Caco-2 (cell line): ENCODE measurements around the gene TRIM17. TPM values are rescaled to one million over a fixed set of nuclear protein-coding genes. Genes with fewer than 3 reads are reported as not detected.

Source experiments
- BruUV-seq: library from RNA; stranded (reverse); fragments of 400-500 nt; replicated peaks from 2 replicates; lab custom pipeline; 2021; lab: Mats Ljungman, UMichigan
- CTCF ChIA-PET: fragments of 300-600 bp; sonication (Branson Sonifier 250); formaldehyde crosslinking; loops from one replicate; lab custom pipeline; 2022; ENCODE audit warnings: antibody characterized with exemption; lab: Charles Lee
- POLR2A ChIA-PET: fragments of 300-600 bp; sonication (Branson Sonifier 250); formaldehyde crosslinking; loops from one replicate; lab custom pipeline; 2022; ENCODE audit warnings: antibody characterized with exemption; lab: Charles Lee
- DNase-seq, 2 experiments: peaks; one replicate each; pipeline versions ENCODE4 v3.0.0 to v3.0.0-alpha.2; 2020 to 2022
- H3K27me3 ChIP-seq: replicated peaks from 2 replicates; pipeline ENCODE4 v1.6.0; 2011; ENCODE audit warnings: low read length; ENCODE audit not compliant: control insufficient read depth, insufficient read depth
- H3K36me3 ChIP-seq: 2 replicates; pipeline ENCODE4 v1.5.1; 2011; ENCODE audit warnings: low read length; ENCODE audit not compliant: control insufficient read depth, insufficient read depth
- H3K4me1 ChIP-seq: fragments of 250-450 bp; sonication (Bioruptor Pico); 2 replicates; pipeline ENCODE4 v1.5.1; 2020; ENCODE audit warnings: mild to moderate bottlenecking
- H3K4me3 ChIP-seq: 2 replicates; pipeline ENCODE4 v1.5.1; 2011; ENCODE audit warnings: low read depth, mild to moderate bottlenecking, control low read depth, low read length
- H3K9me3 ChIP-seq: fragments of 250-450 bp; sonication (Bioruptor Pico); 2 replicates; pipeline ENCODE4 v1.5.1; 2020; ENCODE audit warnings: mild to moderate bottlenecking, moderate library complexity
- H3K27ac Mint-ChIP-seq: one replicate; pipeline ENCODE4 v1.8.0; 2022; ENCODE audit warnings: mixed read lengths; ENCODE audit not compliant: unreplicated experiment
- H3K27me3 Mint-ChIP-seq: one replicate; pipeline ENCODE4 v1.8.0; 2022; ENCODE audit warnings: mixed read lengths; ENCODE audit not compliant: insufficient read depth, unreplicated experiment
- H3K36me3 Mint-ChIP-seq: one replicate; pipeline ENCODE4 v1.8.0; 2022; ENCODE audit warnings: mild to moderate bottlenecking, mixed read lengths; ENCODE audit not compliant: insufficient read depth, unreplicated experiment
- H3K4me1 Mint-ChIP-seq: one replicate; pipeline ENCODE4 v1.8.0; 2022; ENCODE audit warnings: low read depth, mixed read lengths; ENCODE audit not compliant: unreplicated experiment
- H3K4me3 Mint-ChIP-seq: one replicate; pipeline ENCODE4 v1.8.0; 2022; ENCODE audit warnings: mild to moderate bottlenecking, moderate library complexity, mixed read lengths; ENCODE audit not compliant: unreplicated experiment
- H3K9me3 Mint-ChIP-seq: one replicate; pipeline ENCODE4 v1.8.0; 2022; ENCODE audit warnings: mixed read lengths; ENCODE audit not compliant: unreplicated experiment
- intact Hi-C: fragments of 100-400 bp; cut with micrococcal nuclease; formaldehyde crosslinking; loops from one replicate; pipeline ENCODE4 v1.10.0; 2022; ENCODE audit not compliant: unreplicated experiment
- total RNA-seq: library from RNA; stranded (reverse); gene quantifications from 2 replicates; pipeline ENCODE4 v1.2.3, GENCODE V29; 2022
- TF ChIP-seq, protein P1 (sequence below), 2 experiments: fragments of 200-600 bp in 1 of 2; IDR thresholded peaks; 1 replicate in 1 of 2; 2 replicates in 1 of 2; pipeline versions ENCODE4 v1.5.1 to v1.8.0; 2011 to 2022; ENCODE audit warnings: antibody characterized with exemption in 1 of 2, control low read depth in 1 of 2, inconsistent platforms in 1 of 2, low read depth in 1 of 2, low read length in 1 of 2, mild to moderate bottlenecking in 1 of 2, moderate library complexity in 1 of 2; ENCODE audit not compliant: insufficient read depth in 1 of 2, severe bottlenecking in 1 of 2, unreplicated experiment in 1 of 2

The TRIM17 gene
- total RNA-seq, 1 experiment from 2014 or later = 4.0 TPM

DNA sequence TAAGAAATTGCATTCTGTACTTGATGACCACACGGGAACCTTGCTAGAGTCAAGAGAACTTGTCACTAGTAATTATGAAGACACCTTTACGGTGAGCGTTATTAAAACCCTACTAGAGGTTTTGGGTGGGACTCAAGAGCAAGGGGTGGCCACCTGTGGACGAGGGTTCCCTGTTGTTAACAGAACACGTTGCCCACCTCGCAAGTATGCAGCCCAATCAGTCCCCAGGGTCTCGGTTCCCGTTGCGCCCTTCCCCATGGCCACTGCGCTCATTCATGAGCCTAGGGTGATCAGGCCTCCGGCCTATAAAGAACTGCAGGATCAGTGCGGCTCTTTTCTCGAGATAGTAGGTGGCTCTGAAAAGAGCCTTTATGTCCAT lies 40.3 kb upstream of the TRIM17 start:
- no peak for DNase-seq
- Histone ChIP-seq H3K4me3 (peak overlapping the region; percentile 72), H3K9me3 (no peaks in the 10 kb centered on the region), H3K27me3 (no peaks in the 10 kb centered on the region), H3K4me1 (peaks cover 21% of the 10 kb centered on the region), H3K36me3 (no peaks in the 10 kb centered on the region)
- Mint-ChIP-seq H3K4me1 (peaks cover 28% of the 10 kb centered on the region), H3K4me3 (peak overlapping the region; percentile 93), H3K9me3 (no peaks in the 10 kb centered on the region), H3K27me3 (no peaks in the 10 kb centered on the region), H3K27ac (peak overlapping the region; percentile 93), H3K36me3 (peaks cover 71% of the 10 kb centered on the region)
- TF ChIP-seq, protein P1, sequence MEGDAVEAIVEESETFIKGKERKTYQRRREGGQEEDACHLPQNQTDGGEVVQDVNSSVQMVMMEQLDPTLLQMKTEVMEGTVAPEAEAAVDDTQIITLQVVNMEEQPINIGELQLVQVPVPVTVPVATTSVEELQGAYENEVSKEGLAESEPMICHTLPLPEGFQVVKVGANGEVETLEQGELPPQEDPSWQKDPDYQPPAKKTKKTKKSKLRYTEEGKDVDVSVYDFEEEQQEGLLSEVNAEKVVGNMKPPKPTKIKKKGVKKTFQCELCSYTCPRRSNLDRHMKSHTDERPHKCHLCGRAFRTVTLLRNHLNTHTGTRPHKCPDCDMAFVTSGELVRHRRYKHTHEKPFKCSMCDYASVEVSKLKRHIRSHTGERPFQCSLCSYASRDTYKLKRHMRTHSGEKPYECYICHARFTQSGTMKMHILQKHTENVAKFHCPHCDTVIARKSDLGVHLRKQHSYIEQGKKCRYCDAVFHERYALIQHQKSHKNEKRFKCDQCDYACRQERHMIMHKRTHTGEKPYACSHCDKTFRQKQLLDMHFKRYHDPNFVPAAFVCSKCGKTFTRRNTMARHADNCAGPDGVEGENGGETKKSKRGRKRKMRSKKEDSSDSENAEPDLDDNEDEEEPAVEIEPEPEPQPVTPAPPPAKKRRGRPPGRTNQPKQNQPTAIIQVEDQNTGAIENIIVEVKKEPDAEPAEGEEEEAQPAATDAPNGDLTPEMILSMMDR (IDR thresholded peaks at IDR 0.05; ENCODE audit: insufficient read depth in 1 of 2, low read depth in 1 of 2, low read length in 1 of 2, severe bottlenecking in 1 of 2, unreplicated experiment in 1 of 2) = no peak
- CTCF ChIA-PET = interaction anchor here (0.6 to 1.0 kb wide), 5 partner anchors 15 to 56 kb away, joined by 3 to 7 read pairs (median 5); partner anchors contain the start of gene TRIM11
- no TSS peak for BruUV-seq
- intact Hi-C loops = loop anchor here (1.0 to 5.0 kb wide), 8 partner anchors 15 to 326 kb away; partner anchors contain the start of gene RNF187
- POLR2A ChIA-PET = interaction anchor here (0.5 to 2.3 kb wide), 13 partner anchors 9 to 1967 kb away, joined by 3 to 32 read pairs (median 4); partner anchors contain the start of genes RNF187 and TRIM11

DNA sequence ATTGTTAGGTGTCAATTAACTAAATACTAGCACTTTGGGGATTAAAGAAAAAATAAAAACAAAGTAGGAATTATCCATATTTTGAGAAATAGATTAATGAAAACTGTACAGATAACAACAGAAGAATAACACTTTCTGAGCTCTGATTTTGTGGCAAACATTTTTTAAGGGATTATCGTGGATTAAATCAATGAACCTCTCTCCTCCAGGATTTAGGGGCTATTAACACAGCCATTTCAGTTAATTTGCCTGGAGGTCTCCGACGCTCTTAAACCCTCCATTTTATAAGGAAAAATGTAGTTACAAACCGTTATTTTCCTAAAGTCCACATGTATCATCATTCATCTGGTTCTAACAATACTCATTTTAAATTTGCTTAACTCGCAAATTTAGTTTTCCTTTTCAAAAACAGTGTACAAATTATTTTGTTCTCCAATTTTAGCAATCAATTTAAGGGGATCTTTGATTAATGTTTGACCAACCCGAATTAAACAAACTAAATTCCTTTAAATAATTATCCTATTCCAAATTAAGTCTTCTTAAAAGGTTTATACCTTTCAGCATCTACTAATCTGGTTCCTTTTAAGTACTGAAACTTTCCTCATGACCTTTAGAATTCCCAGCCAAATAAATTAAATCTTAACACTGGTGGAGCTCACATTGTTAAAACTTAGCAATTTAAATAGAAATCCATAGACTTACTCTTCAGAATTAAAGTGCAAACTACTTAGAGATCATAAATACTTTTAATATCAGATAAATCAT lies 39.8 kb upstream of the TRIM17 start:
- H3K36me3 Mint-ChIP-seq = peaks cover 76% of the 10 kb centered on the region
- DNase-seq = no peak
- peak overlapping the region; percentile 93 for H3K4me3 Mint-ChIP-seq
- BruUV-seq = no TSS peak
- no peaks in the 10 kb centered on the region for H3K27me3 Mint-ChIP-seq
- intact Hi-C loops = loop anchor here (1.0 to 5.0 kb wide), 8 partner anchors 16 to 325 kb away; partner anchors contain the start of gene RNF187
- POLR2A ChIA-PET = interaction anchor here (0.6 to 1.1 kb wide), 2 partner anchors 23 to 49 kb away, joined by 4 to 7 read pairs; no protein-coding TSS in a partner anchor
- TF ChIP-seq, protein P1 (IDR thresholded peaks at IDR 0.05; ENCODE audit: insufficient read depth in 1 of 2, low read depth in 1 of 2, low read length in 1 of 2, severe bottlenecking in 1 of 2, unreplicated experiment in 1 of 2) = no peak
- no peaks in the 10 kb centered on the region for H3K9me3 Mint-ChIP-seq
- Histone ChIP-seq H3K36me3 (no peaks in the 10 kb centered on the region), H3K4me1 (peaks cover 21% of the 10 kb centered on the region), H3K27me3 (no peaks in the 10 kb centered on the region), H3K4me3 (peak overlapping the region; percentile 72), H3K9me3 (no peaks in the 10 kb centered on the region)
- H3K27ac Mint-ChIP-seq = peak overlapping the region; percentile 93
- peaks cover 32% of the 10 kb centered on the region for H3K4me1 Mint-ChIP-seq
- CTCF ChIA-PET = interaction anchor here (1.0 kb wide), 1 partner anchor 16 kb away, joined by 7 read pairs; no protein-coding TSS in a partner anchor

DNA sequence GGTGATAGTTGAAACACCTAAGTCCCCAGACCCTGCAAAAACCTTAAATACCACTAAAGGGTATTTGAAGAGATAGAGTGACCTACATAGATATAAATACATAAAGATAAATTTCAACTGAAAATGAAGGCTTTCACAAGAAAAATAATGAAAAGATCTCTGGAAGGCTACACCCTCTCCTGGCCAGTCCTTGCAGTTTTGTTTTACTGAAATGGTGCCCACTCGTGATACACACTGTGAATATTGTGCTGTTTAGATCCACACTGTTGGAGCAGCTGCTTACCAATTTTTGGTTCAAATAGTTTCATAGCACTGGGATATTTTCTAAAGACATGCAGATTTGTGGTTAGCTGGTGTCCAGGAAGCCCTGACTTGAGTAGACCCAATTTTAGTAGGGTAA lies 39.1 kb upstream of the TRIM17 start:
- TF ChIP-seq, protein P1 (IDR thresholded peaks at IDR 0.05; ENCODE audit: insufficient read depth in 1 of 2, low read depth in 1 of 2, low read length in 1 of 2, severe bottlenecking in 1 of 2, unreplicated experiment in 1 of 2) = peak; percentile 26 to 27
- peak overlapping the region; percentile 93 for H3K4me3 Mint-ChIP-seq
- intact Hi-C loops = loop anchor here (2.0 to 5.0 kb wide), 3 partner anchors 47 to 243 kb away; no protein-coding TSS in a partner anchor
- Histone ChIP-seq H3K36me3 (no peaks in the 10 kb centered on the region), H3K4me3 (no peak overlapping the region), H3K9me3 (no peaks in the 10 kb centered on the region), H3K27me3 (no peaks in the 10 kb centered on the region), H3K4me1 (peaks cover 21% of the 10 kb centered on the region)
- peaks cover 28% of the 10 kb centered on the region for H3K4me1 Mint-ChIP-seq
- POLR2A ChIA-PET = interaction anchor here (1.1 kb wide), 1 partner anchor 22 kb away, joined by 4 read pairs; no protein-coding TSS in a partner anchor
- H3K9me3 Mint-ChIP-seq = no peaks in the 10 kb centered on the region
- CTCF ChIA-PET = interaction anchor here (1.0 kb wide), 1 partner anchor 16 kb away, joined by 7 read pairs; no protein-coding TSS in a partner anchor
- H3K27ac Mint-ChIP-seq = no peak overlapping the region
- DNase-seq = no peak
- no TSS peak for BruUV-seq
- H3K27me3 Mint-ChIP-seq = no peaks in the 10 kb centered on the region
- peaks cover 72% of the 10 kb centered on the region for H3K36me3 Mint-ChIP-seq
